Fibroblast of skin of right biceps (primary cell): ENCODE data around the gene OR10H1.
"Not testable (repeated sequence)": the region's sequence is repeated elsewhere in the genome, so short reads cannot be mapped to it uniquely, and the experiment has no call there.

ENCODE experiments used
- DNase-seq: peaks from one replicate; pipeline ENCODE4 v3.0.0-alpha.2; 2013

Gene OR10H1

DNA sequence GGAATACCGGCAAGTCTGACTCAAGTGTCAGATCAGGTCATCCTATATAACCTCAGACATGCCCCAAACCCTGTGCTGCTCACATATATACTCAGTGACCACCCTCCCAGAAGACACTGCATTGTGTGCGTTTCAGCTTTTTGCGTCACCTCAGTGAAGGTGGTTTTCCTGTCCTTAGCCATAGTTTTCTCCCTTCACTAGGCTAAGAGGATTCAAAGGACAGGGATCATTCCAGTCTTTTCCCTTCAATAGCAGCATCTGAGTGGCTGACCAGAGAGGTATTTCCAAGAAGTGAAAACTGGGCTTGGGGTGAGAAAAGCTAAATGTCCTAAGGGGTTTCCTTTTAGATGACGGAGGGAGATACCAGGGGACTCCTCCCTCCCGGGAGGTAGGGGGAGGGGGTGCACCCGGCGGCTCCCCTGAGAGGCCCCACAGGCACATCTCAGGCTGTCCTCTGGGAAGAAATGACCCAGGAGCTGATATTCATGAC, 12.7 kb upstream of the OR10H1 start:
- no peak for DNase-seq

- no peak for DNase-seq
Observed at GRCh38 chr19:15825753-15826152, 10.3 kb upstream of the OR10H1 start.

- DNase-seq = no peak
Observed at GRCh38 chr19:15820646-15821045, 5.2 kb upstream of the OR10H1 start.

DNA sequence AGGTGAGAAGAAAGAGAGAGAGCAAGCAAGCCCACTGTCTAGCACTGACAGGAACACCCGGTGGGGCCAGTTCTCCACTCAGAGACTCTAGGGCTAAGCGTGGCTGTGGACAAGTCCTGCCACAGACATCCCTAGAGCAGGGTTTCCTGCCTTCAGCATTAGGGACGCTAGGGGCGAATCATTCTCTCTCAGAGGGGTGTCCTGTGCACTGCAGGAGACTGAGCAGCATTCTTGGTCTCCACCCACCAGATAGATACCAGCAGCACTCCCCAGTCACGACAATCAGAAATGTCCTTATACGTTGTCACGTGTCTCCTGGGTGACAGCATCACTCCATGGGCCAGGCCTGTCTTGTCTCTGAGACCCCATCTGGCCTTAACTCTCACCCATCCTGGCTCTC, 1.5 kb downstream of the OR10H1 start:
- DNase-seq = no peak

GRCh38 chr19:15812060-15812722, 3.3 kb downstream of the OR10H1 start:
- DNase-seq = no peak

- DNase-seq = no peak
Observed at GRCh38 chr19:15811476-15811875, 4.0 kb downstream of the OR10H1 start.

DNA sequence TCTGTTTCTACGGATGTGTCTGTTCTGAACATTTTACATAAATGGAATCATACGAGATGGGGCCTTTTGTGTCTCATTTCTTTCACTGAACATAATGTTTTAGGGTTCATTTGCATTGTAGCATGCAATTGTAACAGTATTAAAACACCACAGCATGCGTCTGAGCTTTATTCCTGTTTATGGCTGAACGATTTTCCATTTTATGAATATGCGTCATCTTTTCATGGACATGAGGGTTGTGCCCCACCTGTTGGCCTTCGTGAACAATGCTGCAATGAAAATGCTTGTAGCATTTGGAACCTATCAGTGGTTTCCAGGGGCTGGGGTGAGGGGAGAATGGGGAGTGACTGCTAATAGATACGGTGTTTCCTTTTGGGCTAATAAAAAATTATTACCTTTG, 5.1 kb downstream of the OR10H1 start:
- DNase-seq = no peak

DNA sequence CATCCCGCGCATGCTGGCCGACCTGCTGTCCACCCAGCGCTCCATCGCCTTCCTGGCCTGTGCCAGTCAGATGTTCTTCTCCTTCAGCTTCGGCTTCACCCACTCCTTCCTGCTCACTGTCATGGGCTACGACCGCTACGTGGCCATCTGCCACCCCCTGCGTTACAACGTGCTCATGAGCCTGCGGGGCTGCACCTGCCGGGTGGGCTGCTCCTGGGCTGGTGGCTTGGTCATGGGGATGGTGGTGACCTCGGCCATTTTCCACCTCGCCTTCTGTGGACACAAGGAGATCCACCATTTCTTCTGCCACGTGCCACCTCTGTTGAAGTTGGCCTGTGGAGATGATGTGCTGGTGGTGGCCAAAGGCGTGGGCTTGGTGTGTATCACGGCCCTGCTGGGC, 21.2 kb downstream of the OR10H1 start:
- DNase-seq = not testable (repeated sequence)

- DNase-seq = no peak
Observed at GRCh38 chr19:15790096-15790495, 25.4 kb downstream of the OR10H1 start.

- DNase-seq = no peak
Observed at GRCh38 chr19:15788594-15789270, 26.7 kb downstream of the OR10H1 start.

DNA sequence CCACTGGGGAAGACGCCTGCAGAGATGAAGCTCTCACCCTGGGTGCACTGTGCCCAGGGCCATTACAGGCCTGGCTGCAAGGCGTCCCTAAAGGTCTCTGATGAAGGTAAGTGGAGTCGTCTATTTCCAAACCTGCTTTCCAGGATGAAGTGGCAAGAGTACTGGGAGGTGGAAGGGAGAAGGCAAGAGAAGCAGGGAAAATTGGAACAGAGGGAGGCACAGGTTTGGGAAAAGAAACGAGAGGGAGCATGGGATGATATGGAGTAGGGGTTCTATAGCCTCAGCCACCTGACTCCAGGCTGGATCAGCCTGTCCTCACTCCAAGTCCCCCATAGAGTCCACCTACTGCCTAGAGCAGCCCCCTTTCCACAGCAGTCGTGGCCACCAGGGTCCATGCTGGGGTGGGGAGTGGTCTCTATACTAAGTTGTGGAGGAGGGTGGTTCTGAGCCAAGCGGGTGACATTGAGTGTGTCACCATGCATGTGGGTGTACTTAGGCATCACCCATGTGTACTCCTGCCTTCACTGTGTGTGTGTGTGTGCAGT, 27.8 kb downstream of the OR10H1 start, which contains the start of gene OR10H5:
Gene OR10H5 (plus strand): TSS at position 51 of the 545 bp plus-strand sequence. CDS start 6,388 bp downstream, outside the sequence.
- DNase-seq = no peak

GRCh38 chr19:15782896-15783295, 32.6 kb downstream of the OR10H1 start:
- DNase-seq = not testable (repeated sequence)

GRCh38 chr19:15782211-15782610, 33.3 kb downstream of the OR10H1 start:
- DNase-seq = no peak

- no peak for DNase-seq
Observed at GRCh38 chr19:15781661-15782060, 33.8 kb downstream of the OR10H1 start.

DNA sequence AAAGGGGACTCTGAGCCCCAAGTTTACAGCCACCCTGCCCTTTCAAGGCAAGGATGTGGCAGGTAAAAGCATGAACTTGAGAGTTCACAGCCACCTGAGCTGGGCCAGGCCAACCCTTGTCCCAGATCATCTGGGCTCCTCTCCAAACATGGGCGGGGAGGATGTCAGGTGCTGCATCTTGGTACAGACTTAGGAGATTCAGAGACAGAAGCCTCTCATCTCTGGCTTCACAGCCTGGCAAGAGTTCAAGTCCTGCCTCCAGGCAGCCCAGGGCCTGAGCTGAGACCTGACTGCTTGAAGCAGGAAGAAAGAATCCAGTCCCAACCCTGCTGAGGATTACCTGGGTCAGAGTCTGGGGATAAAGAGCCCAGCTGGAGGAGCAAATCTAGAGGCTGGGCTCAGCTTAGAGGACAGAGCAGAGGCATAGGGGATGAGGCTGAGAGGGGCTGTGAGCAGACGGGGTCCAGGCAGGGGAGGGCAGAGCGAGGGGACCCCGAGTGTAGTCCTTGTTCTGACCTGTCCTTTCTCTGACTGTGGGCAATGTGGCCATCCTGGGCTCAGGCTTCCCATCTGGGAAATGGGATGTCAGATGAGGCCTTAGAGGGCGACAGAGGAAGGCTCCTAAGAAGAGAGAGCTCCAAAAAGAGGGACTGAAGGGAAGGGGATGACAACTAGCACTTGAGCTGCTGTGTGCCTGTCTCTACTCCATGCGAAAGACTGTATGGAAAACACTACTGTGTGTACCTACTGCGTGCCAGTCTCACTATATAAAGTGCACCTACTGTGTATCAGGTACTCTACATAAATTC, 34.6 kb downstream of the OR10H1 start:
- DNase-seq = no peak

DNA sequence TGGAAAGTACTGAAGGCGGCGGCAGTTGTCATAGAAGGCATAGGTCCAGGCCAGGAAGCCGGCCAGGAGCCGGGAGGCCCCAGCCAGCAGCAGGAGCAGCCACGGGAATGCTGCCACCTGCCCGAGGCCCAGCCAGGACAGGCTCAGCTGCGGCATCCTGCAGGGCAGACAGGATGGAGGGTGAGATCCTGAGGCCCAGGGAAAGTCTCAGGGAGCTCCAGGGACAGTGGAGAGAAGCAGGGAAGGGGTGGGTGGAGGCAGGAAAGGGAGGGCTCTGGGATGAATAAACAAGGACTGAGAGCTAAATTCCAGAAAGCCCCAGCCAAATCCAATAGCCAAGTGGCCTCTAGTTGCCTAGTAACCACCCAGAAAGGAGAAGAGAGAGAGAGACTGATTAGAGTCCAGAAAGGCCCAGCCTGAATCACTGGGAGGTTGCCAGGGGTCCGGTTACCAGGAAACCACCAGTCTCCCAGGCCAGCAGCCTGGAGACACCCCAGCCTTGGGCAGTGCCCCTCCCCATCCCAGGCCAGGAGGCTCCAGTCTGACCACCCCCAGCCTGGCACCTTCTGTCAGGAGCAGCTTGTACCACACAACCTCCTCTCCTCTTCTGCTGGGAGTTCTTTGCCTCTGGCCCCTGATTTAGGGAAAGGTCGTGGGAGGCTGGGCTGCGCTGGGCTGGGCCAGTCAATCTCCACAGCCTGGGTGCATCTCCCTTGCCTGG, 35.5 kb downstream of the OR10H1 start:
- no peak for DNase-seq

- DNase-seq = no peak
Observed at GRCh38 chr19:15776991-15777970, 38.2 kb downstream of the OR10H1 start.

DNA sequence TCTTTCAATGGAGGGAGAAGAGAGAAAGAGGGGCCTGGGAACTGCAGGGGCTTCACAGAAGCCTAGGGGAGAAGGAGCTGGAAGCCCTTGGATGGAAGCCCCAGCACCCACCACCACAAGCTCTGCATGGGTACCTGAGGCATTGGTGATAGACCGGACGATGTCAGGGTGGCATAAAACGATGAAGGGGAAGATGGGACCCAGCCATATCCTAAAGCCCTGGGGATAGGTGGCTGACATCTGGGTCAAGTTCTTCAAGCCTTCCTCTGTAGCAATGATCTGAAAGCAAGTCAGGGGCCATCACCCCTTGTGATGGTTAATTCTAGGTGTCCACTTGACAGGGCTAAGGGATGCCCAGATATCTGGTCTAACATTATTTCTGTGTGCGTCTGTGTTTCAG, 39.2 kb downstream of the OR10H1 start:
- DNase-seq = no peak

GRCh38 chr19:15775249-15775648, 40.2 kb downstream of the OR10H1 start:
- DNase-seq = no peak

DNA sequence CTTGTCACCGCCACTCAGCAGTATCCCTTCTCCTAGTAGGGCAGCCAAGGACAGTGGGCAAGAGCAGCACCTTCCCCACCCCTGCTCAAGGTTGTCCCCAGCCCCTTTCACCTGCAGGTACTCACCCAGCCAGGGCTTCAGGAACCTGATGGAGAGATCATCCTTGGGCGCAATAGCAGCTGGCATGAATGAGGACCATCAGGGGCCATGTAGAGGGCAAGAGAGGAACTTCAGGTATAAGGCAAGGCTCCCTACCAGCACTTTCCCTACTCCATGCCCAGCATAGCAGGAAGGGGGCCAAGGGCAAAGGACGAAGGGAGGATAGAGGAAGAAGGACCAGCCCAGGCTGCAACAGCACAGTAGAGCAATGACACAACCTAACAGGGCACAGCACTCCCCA, 41.3 kb downstream of the OR10H1 start:
- not testable (repeated sequence) for DNase-seq

DNA sequence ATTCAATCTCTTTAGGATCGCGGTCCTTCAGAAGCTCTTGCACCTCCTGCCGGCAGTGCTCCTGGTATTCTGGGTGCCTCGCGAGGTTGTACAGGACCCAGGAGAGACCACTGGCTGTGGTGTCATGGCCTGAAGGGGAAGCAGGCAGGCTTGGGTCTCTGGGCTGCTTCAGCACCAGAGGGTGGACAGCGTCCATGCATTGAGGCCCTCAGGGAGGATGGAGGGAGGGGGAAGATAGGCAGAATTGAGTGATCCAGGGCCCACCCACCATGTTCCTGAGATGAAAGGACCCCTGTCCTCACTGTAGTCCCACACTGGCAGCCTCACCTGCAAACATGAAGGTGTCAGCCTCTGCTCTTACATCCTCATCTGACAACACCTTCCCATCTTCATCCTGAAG, 45.9 kb downstream of the OR10H1 start:
- DNase-seq = no peak
